ENCODE data around the gene DYNLRB1.
A peak's percentile ranks its signal among the peaks of the same experiment; 100 is the strongest.

Gene DYNLRB1

GRCh38 chr20:34560141-34560523, 43.9 kb downstream of the DYNLRB1 start:
- no peak for DNase-seq
- no peak overlapping the region for H3K4me3 ChIP-seq (ENCODE audit: low read length)
- no CpG with 5 or more reads among the region's 12 CpGs for whole genome bisulfite sequencing (ENCODE audit: extremely low coverage, insufficient coverage, low lambda C conversion rate)
- H3K27me3 ChIP-seq (ENCODE audit: insufficient read depth, low read length, poor library complexity) = no peaks in the 10 kb centered on the region
- H3K9ac ChIP-seq (ENCODE audit: low read length) = no peak overlapping the region
- H3K36me3 ChIP-seq (ENCODE audit: control insufficient read depth, insufficient read depth, low read length) = no peaks in the 10 kb centered on the region
- H4K8ac ChIP-seq (ENCODE audit: low read depth, low read length) = no peak overlapping the region
- H2BK5ac ChIP-seq (ENCODE audit: low read length) = no peak overlapping the region
- no peak overlapping the region for H3K18ac ChIP-seq (ENCODE audit: low read length)
- no peak overlapping the region for H3K4me2 ChIP-seq (ENCODE audit: low read length)
- H3K23ac ChIP-seq (ENCODE audit: low read length) = no peak overlapping the region
- no peaks in the 10 kb centered on the region for H3K4me1 ChIP-seq (ENCODE audit: control insufficient read depth, low read depth, low read length)
- no peaks in the 10 kb centered on the region for H3K79me2 ChIP-seq (ENCODE audit: control insufficient read depth, insufficient read depth, low read length)
- no peak overlapping the region for H3K56ac ChIP-seq (ENCODE audit: low read length)
- H3K4ac ChIP-seq (ENCODE audit: low read depth, low read length) = no peak overlapping the region
- no peak overlapping the region for H3K27ac ChIP-seq (ENCODE audit: low read depth, low read length)
- H2AK5ac ChIP-seq (ENCODE audit: low read length) = no peak overlapping the region
- no peaks in the 10 kb centered on the region for H3K79me1 ChIP-seq (ENCODE audit: low read length)
- no peak overlapping the region for H2BK15ac ChIP-seq (replicated peaks; ENCODE audit: low read depth)
- no peak overlapping the region for H2BK120ac ChIP-seq (ENCODE audit: low read depth, low read length)
- no peak overlapping the region for H4K5ac ChIP-seq (ENCODE audit: low read length)

GRCh38 chr20:34560614-34561013, 44.4 kb downstream of the DYNLRB1 start:
- DNase-seq = no peak
- no CpG with 5 or more reads among the region's 7 CpGs for WGBS (ENCODE audit: extremely low coverage, insufficient coverage, low lambda C conversion rate)
- no peak overlapping the region for H3K18ac ChIP-seq (ENCODE audit: low read length)
- no peak overlapping the region for H2BK5ac ChIP-seq (ENCODE audit: low read length)
- H2AK5ac ChIP-seq (ENCODE audit: low read length) = no peak overlapping the region
- no peak overlapping the region for H3K23ac ChIP-seq (ENCODE audit: low read length)
- no peak overlapping the region for H3K27ac ChIP-seq (ENCODE audit: low read depth, low read length)
- H3K4ac ChIP-seq (ENCODE audit: low read depth, low read length) = no peak overlapping the region
- no peaks in the 10 kb centered on the region for H3K79me2 ChIP-seq (ENCODE audit: control insufficient read depth, insufficient read depth, low read length)
- no peak overlapping the region for H4K8ac ChIP-seq (ENCODE audit: low read depth, low read length)
- H3K4me1 ChIP-seq (ENCODE audit: control insufficient read depth, low read depth, low read length) = no peaks in the 10 kb centered on the region
- H4K5ac ChIP-seq (ENCODE audit: low read length) = no peak overlapping the region
- H3K56ac ChIP-seq (ENCODE audit: low read length) = no peak overlapping the region
- H3K27me3 ChIP-seq (ENCODE audit: insufficient read depth, low read length, poor library complexity) = no peaks in the 10 kb centered on the region
- H3K4me2 ChIP-seq (ENCODE audit: low read length) = no peak overlapping the region
- no peak overlapping the region for H2BK120ac ChIP-seq (ENCODE audit: low read depth, low read length)
- peaks cover under 1% of the 10 kb centered on the region for H3K36me3 ChIP-seq (ENCODE audit: control insufficient read depth, insufficient read depth, low read length)
- no peak overlapping the region for H2BK15ac ChIP-seq (replicated peaks; ENCODE audit: low read depth)
- H3K4me3 ChIP-seq (ENCODE audit: low read length) = no peak overlapping the region
- H3K79me1 ChIP-seq (ENCODE audit: low read length) = no peaks in the 10 kb centered on the region
- H3K9ac ChIP-seq (ENCODE audit: low read length) = no peak overlapping the region

DNA sequence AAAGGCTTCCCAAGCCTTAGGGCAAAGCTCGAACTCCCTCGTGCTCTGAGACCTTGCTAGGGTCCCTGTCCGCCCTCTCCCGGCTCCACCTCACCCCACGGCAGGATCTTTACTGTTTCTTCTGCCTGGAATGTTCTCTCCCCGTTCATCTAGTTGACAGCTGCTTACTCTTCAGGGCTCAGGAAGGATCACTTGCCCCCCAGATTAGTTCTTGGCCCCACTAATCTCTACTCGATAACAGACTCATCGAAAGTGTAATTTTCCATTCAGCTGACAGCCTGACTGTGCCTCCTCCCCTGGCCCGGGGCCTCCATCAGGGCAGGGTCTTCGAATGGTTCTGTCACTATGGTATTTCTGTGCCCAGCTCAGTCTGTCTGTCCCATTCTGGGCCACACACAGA, 45.4 kb downstream of the DYNLRB1 start:
- Histone ChIP-seq H3K27ac (ENCODE audit: low read depth, low read length) (no peak overlapping the region), H3K36me3 (ENCODE audit: control insufficient read depth, insufficient read depth, low read length) (peaks cover 1% of the 10 kb centered on the region), H3K4me2 (ENCODE audit: low read length) (no peak overlapping the region), H3K56ac (ENCODE audit: low read length) (no peak overlapping the region), H4K8ac (ENCODE audit: low read depth, low read length) (no peak overlapping the region), H3K79me1 (ENCODE audit: low read length) (no peaks in the 10 kb centered on the region), H3K9ac (ENCODE audit: low read length) (no peak overlapping the region), H3K4me3 (ENCODE audit: low read length) (no peak overlapping the region), H2BK5ac (ENCODE audit: low read length) (no peak overlapping the region), H3K79me2 (ENCODE audit: control insufficient read depth, insufficient read depth, low read length) (no peaks in the 10 kb centered on the region), H3K27me3 (ENCODE audit: insufficient read depth, low read length, poor library complexity) (no peaks in the 10 kb centered on the region), H3K4ac (ENCODE audit: low read depth, low read length) (no peak overlapping the region), H2BK15ac (replicated peaks; ENCODE audit: low read depth) (no peak overlapping the region), H3K23ac (ENCODE audit: low read length) (no peak overlapping the region), H2AK5ac (ENCODE audit: low read length) (no peak overlapping the region), H3K4me1 (ENCODE audit: control insufficient read depth, low read depth, low read length) (no peaks in the 10 kb centered on the region), H4K5ac (ENCODE audit: low read length) (no peak overlapping the region), H3K18ac (ENCODE audit: low read length) (no peak overlapping the region), H2BK120ac (ENCODE audit: low read depth, low read length) (no peak overlapping the region)
- WGBS (ENCODE audit: extremely low coverage, insufficient coverage, low lambda C conversion rate) = no CpG with 5 or more reads among the region's 10 CpGs
- no peak for DNase-seq

DNA sequence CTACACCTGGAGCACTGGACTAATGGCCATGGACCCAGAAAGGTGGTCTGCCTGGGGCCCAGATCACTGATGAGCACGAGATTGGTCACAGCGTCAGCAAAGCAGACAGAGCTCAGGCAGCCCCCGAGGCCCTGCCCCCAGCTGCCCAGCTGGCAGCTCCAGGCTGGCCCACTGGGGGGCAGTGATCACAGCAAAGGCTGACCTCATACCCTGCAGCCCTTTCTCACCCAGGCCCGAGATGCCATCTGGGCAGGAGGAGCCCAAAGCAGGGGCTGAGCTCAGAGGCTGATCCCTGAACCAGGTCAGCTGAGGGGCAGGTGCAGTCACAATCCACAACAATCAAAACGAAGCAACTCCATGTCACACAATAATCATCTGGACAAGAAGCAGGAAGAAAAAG, 46.4 kb downstream of the DYNLRB1 start:
- Histone ChIP-seq H3K4me1 (ENCODE audit: control insufficient read depth, low read depth, low read length) (no peaks in the 10 kb centered on the region), H3K4me3 (ENCODE audit: low read length) (no peak overlapping the region), H3K18ac (ENCODE audit: low read length) (no peak overlapping the region), H3K4ac (ENCODE audit: low read depth, low read length) (no peak overlapping the region), H4K8ac (ENCODE audit: low read depth, low read length) (no peak overlapping the region), H3K56ac (ENCODE audit: low read length) (no peak overlapping the region), H2BK15ac (replicated peaks; ENCODE audit: low read depth) (no peak overlapping the region), H3K79me2 (ENCODE audit: control insufficient read depth, insufficient read depth, low read length) (no peaks in the 10 kb centered on the region), H3K79me1 (ENCODE audit: low read length) (no peaks in the 10 kb centered on the region), H2BK5ac (ENCODE audit: low read length) (no peak overlapping the region), H2AK5ac (ENCODE audit: low read length) (no peak overlapping the region), H3K4me2 (ENCODE audit: low read length) (no peak overlapping the region), H3K36me3 (ENCODE audit: control insufficient read depth, insufficient read depth, low read length) (peaks cover 1% of the 10 kb centered on the region), H3K23ac (ENCODE audit: low read length) (no peak overlapping the region), H3K27ac (ENCODE audit: low read depth, low read length) (no peak overlapping the region), H4K5ac (ENCODE audit: low read length) (no peak overlapping the region), H3K9ac (ENCODE audit: low read length) (no peak overlapping the region), H3K27me3 (ENCODE audit: insufficient read depth, low read length, poor library complexity) (no peaks in the 10 kb centered on the region), H2BK120ac (ENCODE audit: low read depth, low read length) (no peak overlapping the region)
- WGBS (ENCODE audit: extremely low coverage, insufficient coverage, low lambda C conversion rate) = no CpG with 5 or more reads among the region's 5 CpGs
- DNase-seq = peak; percentile 59

DNA sequence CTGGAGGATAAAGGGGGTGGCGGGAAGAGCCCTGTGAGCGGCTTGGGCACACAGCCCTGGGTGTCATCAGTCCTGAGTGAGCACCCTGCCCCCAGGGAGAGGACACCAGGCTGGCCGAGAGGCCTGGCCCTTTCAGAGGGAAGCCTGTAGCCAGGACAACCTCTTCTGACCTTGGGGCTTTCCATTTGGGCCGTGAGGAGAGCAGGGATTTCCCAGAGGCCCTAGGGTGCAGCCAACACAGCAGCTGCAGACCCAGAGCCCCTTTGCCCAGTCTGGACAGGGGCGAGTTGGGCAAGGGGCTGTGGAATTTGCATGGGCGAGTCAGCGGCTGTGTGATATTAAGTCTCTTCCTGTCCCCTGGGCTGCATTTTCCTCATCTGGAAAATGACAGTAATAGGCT, 48.6 kb downstream of the DYNLRB1 start:
- Histone ChIP-seq H2AK5ac (ENCODE audit: low read length) (no peak overlapping the region), H3K56ac (ENCODE audit: low read length) (no peak overlapping the region), H3K4me2 (ENCODE audit: low read length) (no peak overlapping the region), H3K79me1 (ENCODE audit: low read length) (no peaks in the 10 kb centered on the region), H3K9ac (ENCODE audit: low read length) (no peak overlapping the region), H3K36me3 (ENCODE audit: control insufficient read depth, insufficient read depth, low read length) (peaks cover 1% of the 10 kb centered on the region), H3K18ac (ENCODE audit: low read length) (no peak overlapping the region), H3K4ac (ENCODE audit: low read depth, low read length) (no peak overlapping the region), H3K27me3 (ENCODE audit: insufficient read depth, low read length, poor library complexity) (no peaks in the 10 kb centered on the region), H3K79me2 (ENCODE audit: control insufficient read depth, insufficient read depth, low read length) (no peaks in the 10 kb centered on the region), H4K8ac (ENCODE audit: low read depth, low read length) (no peak overlapping the region), H2BK120ac (ENCODE audit: low read depth, low read length) (no peak overlapping the region), H3K23ac (ENCODE audit: low read length) (no peak overlapping the region), H4K5ac (ENCODE audit: low read length) (no peak overlapping the region), H2BK15ac (replicated peaks; ENCODE audit: low read depth) (no peak overlapping the region), H3K4me3 (ENCODE audit: low read length) (no peak overlapping the region), H2BK5ac (ENCODE audit: low read length) (no peak overlapping the region), H3K4me1 (ENCODE audit: control insufficient read depth, low read depth, low read length) (no peaks in the 10 kb centered on the region), H3K27ac (ENCODE audit: low read depth, low read length) (no peak overlapping the region)
- WGBS (ENCODE audit: extremely low coverage, insufficient coverage, low lambda C conversion rate) = no CpG with 5 or more reads among the region's 7 CpGs
- no peak for DNase-seq

- Histone ChIP-seq H2BK120ac (ENCODE audit: low read depth, low read length) (no peak overlapping the region), H3K79me2 (ENCODE audit: control insufficient read depth, insufficient read depth, low read length) (no peaks in the 10 kb centered on the region), H3K56ac (ENCODE audit: low read length) (no peak overlapping the region), H3K9ac (ENCODE audit: low read length) (no peak overlapping the region), H3K79me1 (ENCODE audit: low read length) (no peaks in the 10 kb centered on the region), H2BK15ac (replicated peaks; ENCODE audit: low read depth) (no peak overlapping the region), H4K8ac (ENCODE audit: low read depth, low read length) (no peak overlapping the region), H3K23ac (ENCODE audit: low read length) (no peak overlapping the region), H3K27me3 (ENCODE audit: insufficient read depth, low read length, poor library complexity) (no peaks in the 10 kb centered on the region), H3K18ac (ENCODE audit: low read length) (no peak overlapping the region), H3K4me1 (ENCODE audit: control insufficient read depth, low read depth, low read length) (no peaks in the 10 kb centered on the region), H3K4me2 (ENCODE audit: low read length) (no peak overlapping the region), H4K5ac (ENCODE audit: low read length) (no peak overlapping the region), H3K36me3 (ENCODE audit: control insufficient read depth, insufficient read depth, low read length) (peaks cover 1% of the 10 kb centered on the region), H3K4me3 (ENCODE audit: low read length) (no peak overlapping the region), H3K27ac (ENCODE audit: low read depth, low read length) (no peak overlapping the region), H2AK5ac (ENCODE audit: low read length) (no peak overlapping the region), H3K4ac (ENCODE audit: low read depth, low read length) (no peak overlapping the region), H2BK5ac (ENCODE audit: low read length) (no peak overlapping the region)
- no peak for DNase-seq
- WGBS (ENCODE audit: extremely low coverage, insufficient coverage, low lambda C conversion rate) = no CpG with 5 or more reads among the region's 9 CpGs
Observed at GRCh38 chr20:34566978-34567891, 51.0 kb downstream of the DYNLRB1 start.

Data from mesendoderm (in vitro differentiated cells).